Cardiac fibroblast (primary cell): ENCODE data around the gene DPYSL3.

Experiments
- DNase-seq, 2 donors: peaks; one replicate each; pipeline versions ENCODE4 v3.0.0 to v3.0.0-alpha.2; 2010; ENCODE audit warnings: low read depth in 2 of 2
- H3K4me3 ChIP-seq, 2 donors: replicated peaks in 1 of 2; 1 replicate in 1 of 2; 2 replicates in 1 of 2; pipeline ENCODE4 v1.5.1; 2011; ENCODE audit warnings: low read depth in 2 of 2, low read length in 2 of 2, mild to moderate bottlenecking in 2 of 2, moderate library complexity in 1 of 2
- TF ChIP-seq, protein P1 (sequence below): IDR thresholded peaks from one replicate; pipeline ENCODE4 v1.5.1; 2011; ENCODE audit warnings: low read depth, mild to moderate bottlenecking, low read length, inconsistent platforms

The DPYSL3 gene

GRCh38 chr5:147411359-147412319 is 98.2 kb downstream of the DPYSL3 start:
- TF ChIP-seq, protein P1, sequence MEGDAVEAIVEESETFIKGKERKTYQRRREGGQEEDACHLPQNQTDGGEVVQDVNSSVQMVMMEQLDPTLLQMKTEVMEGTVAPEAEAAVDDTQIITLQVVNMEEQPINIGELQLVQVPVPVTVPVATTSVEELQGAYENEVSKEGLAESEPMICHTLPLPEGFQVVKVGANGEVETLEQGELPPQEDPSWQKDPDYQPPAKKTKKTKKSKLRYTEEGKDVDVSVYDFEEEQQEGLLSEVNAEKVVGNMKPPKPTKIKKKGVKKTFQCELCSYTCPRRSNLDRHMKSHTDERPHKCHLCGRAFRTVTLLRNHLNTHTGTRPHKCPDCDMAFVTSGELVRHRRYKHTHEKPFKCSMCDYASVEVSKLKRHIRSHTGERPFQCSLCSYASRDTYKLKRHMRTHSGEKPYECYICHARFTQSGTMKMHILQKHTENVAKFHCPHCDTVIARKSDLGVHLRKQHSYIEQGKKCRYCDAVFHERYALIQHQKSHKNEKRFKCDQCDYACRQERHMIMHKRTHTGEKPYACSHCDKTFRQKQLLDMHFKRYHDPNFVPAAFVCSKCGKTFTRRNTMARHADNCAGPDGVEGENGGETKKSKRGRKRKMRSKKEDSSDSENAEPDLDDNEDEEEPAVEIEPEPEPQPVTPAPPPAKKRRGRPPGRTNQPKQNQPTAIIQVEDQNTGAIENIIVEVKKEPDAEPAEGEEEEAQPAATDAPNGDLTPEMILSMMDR, result no peak
- peak in 1 of 2 donors; percentile 76 for DNase-seq

DNA sequence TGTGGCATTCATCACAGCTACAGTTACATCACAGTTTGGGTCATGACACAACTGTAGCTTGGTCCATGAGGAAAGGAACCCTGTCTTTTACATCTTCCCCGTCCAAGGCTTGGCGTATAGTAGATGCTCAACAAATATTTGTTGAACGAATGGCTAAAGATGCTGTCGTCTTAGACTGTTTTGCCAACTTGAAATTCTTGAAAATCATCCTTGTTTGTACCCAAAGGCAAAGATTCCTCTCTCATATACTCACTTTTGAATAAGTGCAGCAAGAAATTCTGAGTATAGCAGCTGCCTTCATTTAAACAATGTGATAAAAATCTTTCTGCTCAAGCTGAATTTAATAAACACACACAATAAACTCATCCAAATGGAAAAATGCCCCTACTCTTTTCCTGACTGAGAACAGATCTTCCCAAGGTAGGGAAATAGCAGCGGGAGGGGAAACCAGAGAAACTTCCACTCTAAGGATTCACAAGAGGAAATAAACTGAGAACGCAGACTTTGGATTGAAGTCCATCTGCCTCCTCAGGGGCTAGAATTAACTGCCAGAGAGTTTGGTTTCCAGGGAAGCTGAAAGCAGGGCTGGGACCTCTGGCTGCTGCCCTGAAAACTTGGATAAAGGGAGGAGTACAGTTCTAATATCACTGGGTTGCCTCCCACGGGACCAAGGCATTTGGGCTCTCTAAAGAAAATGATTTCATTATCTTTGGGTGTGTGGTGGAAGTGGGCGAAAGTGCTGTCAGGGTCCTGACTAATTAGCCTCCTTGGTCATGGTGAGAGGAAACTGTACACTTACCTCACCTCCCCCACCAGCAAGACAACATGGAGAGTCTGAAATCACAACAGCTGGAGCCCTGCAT is 99.1 kb downstream of the DPYSL3 start:
- DNase-seq, result peak in 1 of 2 donors; percentile 45
- TF ChIP-seq, protein P1, result no peak
- no peak overlapping the region for H3K4me3 ChIP-seq

More at GRCh38 chr5:147411359-147412319, 98.2 kb downstream of the DPYSL3 start:
- H3K4me3 ChIP-seq, result no peak overlapping the region

GRCh38 chr5:147408980-147409379 is 100.9 kb downstream of the DPYSL3 start:
- DNase-seq, result no peak
- TF ChIP-seq, protein P1, result no peak
- H3K4me3 ChIP-seq, result no peak overlapping the region

- H3K4me3 ChIP-seq, result no peak overlapping the region
- TF ChIP-seq, protein P1, result no peak
- peak; percentile 39 to 75 for DNase-seq
Observed at GRCh38 chr5:147407094-147407681, 102.7 kb downstream of the DPYSL3 start.

- TF ChIP-seq, protein P1, result no peak
- no peak for DNase-seq
- H3K4me3 ChIP-seq, result no peak overlapping the region
Observed at GRCh38 chr5:147406636-147407035, 103.2 kb downstream of the DPYSL3 start.

- H3K4me3 ChIP-seq, result no peak overlapping the region
Observed at GRCh38 chr5:147404706-147405105, 105.2 kb downstream of the DPYSL3 start.

More at GRCh38 chr5:147404706-147405105, 105.2 kb downstream of the DPYSL3 start:
- no peak for DNase-seq
- TF ChIP-seq, protein P1, result no peak
